Thoracic aorta (tissue), 2 donors: ENCODE measurements around the gene UEVLD. TPM values are rescaled to one million over a fixed set of nuclear protein-coding genes. Genes with fewer than 3 reads are reported as not detected.
A peak's percentile ranks its signal among the peaks of the same experiment; 100 is the strongest.

Source experiments
- ATAC-seq: fragments of 150-250 bp; one replicate; pipeline ENCODE4 v1.8.0; 2017; ENCODE audit warnings: low read depth; ENCODE audit not compliant: insufficient number of reproducible peaks, low FRiP score
- DNase-seq: peaks from one replicate; pipeline ENCODE4 v3.0.0-alpha.2; 2020; ENCODE audit warnings: low spot score
- H3K27ac ChIP-seq, 2 donors: fragments of 200-600 bp; sonication (generic); 1 replicate in 1 of 2; 2 replicates in 1 of 2; pipeline ENCODE4 v1.5.1; 2016; ENCODE audit warnings: mild to moderate bottlenecking in 2 of 2, moderate library complexity in 2 of 2
- H3K27me3 ChIP-seq: fragments of 200-600 bp; sonication (generic); replicated peaks from 2 replicates; pipeline ENCODE4 v1.6.0; 2016; ENCODE audit warnings: mild to moderate bottlenecking; ENCODE audit not compliant: insufficient read depth
- H3K36me3 ChIP-seq: fragments of 200-600 bp; sonication (generic); one replicate; pipeline ENCODE4 v1.5.1; 2016
- H3K4me1 ChIP-seq, 2 donors: fragments of 200-600 bp; sonication (generic); 1 replicate in 1 of 2; 2 replicates in 1 of 2; pipeline versions ENCODE4 v1.5.1 to v1.6.0; 2016; ENCODE audit warnings: low read depth in 2 of 2, mild to moderate bottlenecking in 1 of 2; ENCODE audit not compliant: control insufficient read depth in 1 of 2
- H3K4me3 ChIP-seq: fragments of 200-600 bp; sonication (generic); 2 replicates; pipeline ENCODE4 v1.5.1; 2016; ENCODE audit warnings: mild to moderate bottlenecking
- H3K9me3 ChIP-seq: fragments of 200-600 bp; sonication (generic); 2 replicates; pipeline ENCODE4 v1.5.1; 2016
- CTCF ChIP-seq: fragments of 200-600 bp; sonication (generic); IDR thresholded peaks from one replicate; pipeline ENCODE4 v1.5.1; 2019; ENCODE audit warnings: antibody characterized with exemption
- total RNA-seq, 2 donors: library from RNA; depleted of rRNA; stranded (reverse); fragments of >200 nt; gene quantifications; one replicate each; pipeline versions ENCODE4 v1.1.0 to v1.2.3, GENCODE V29; 2016

The UEVLD gene
- total RNA-seq, 2 donors from 2014 or later = 22.2 to 23.7 TPM

- no peaks in the 10 kb centered on the region for H3K36me3 ChIP-seq
- H3K27ac ChIP-seq = no peak overlapping the region
- DNase-seq (no peak), ATAC-seq (no peak)
- TF ChIP-seq CTCF = no peak
- no peak overlapping the region for H3K4me3 ChIP-seq
- no peaks in the 10 kb centered on the region for H3K9me3 ChIP-seq
- peaks cover 3 to 26% of the 10 kb centered on the region in 2 donors for H3K4me1 ChIP-seq
- no peaks in the 10 kb centered on the region for H3K27me3 ChIP-seq
Observed at GRCh38 chr11:18624161-18624560, 35.6 kb upstream of the UEVLD start.

GRCh38 chr11:18623707-18624106 lies 35.2 kb upstream of the UEVLD start:
- no peaks in the 10 kb centered on the region for H3K27me3 ChIP-seq
- H3K9me3 ChIP-seq = no peaks in the 10 kb centered on the region
- no peak for DNase-seq
- no peak overlapping the region for H3K27ac ChIP-seq
- peaks cover 8 to 31% of the 10 kb centered on the region in 2 donors for H3K4me1 ChIP-seq
- no peak for TF ChIP-seq CTCF
- no peaks in the 10 kb centered on the region for H3K36me3 ChIP-seq
- no peak for ATAC-seq
- H3K4me3 ChIP-seq = no peak overlapping the region

GRCh38 chr11:18618342-18619025 lies 29.9 kb upstream of the UEVLD start:
- no peaks in the 10 kb centered on the region for H3K27me3 ChIP-seq
- no peak for DNase-seq
- no peak for TF ChIP-seq CTCF
- H3K4me1 ChIP-seq = peaks cover 8 to 23% of the 10 kb centered on the region in 2 donors
- peaks cover 21% of the 10 kb centered on the region for H3K36me3 ChIP-seq
- H3K4me3 ChIP-seq = peak overlapping the region; percentile 42
- no peaks in the 10 kb centered on the region for H3K9me3 ChIP-seq
- peak; percentile 33 for ATAC-seq
- H3K27ac ChIP-seq = peak overlapping the region; percentile 73 to 79

GRCh38 chr11:18617688-18618341 lies 29.3 kb upstream of the UEVLD start:
- no peak for TF ChIP-seq CTCF
- Histone ChIP-seq H3K4me3 (peak overlapping the region; percentile 42), H3K4me1 (peaks cover 8 to 23% of the 10 kb centered on the region in 2 donors), H3K36me3 (peaks cover 21% of the 10 kb centered on the region), H3K27me3 (no peaks in the 10 kb centered on the region), H3K27ac (peak overlapping the region; percentile 73 to 79), H3K9me3 (no peaks in the 10 kb centered on the region)
- ATAC-seq = no peak
- DNase-seq = no peak

GRCh38 chr11:18615628-18616392 lies 27.3 kb upstream of the UEVLD start:
- no peak for TF ChIP-seq CTCF
- H3K27me3 ChIP-seq = no peaks in the 10 kb centered on the region
- peaks cover 8 to 23% of the 10 kb centered on the region in 2 donors for H3K4me1 ChIP-seq
- peaks cover 31% of the 10 kb centered on the region for H3K36me3 ChIP-seq
- no peak overlapping the region for H3K4me3 ChIP-seq
- DNase-seq (no peak), ATAC-seq (no peak)
- no peak overlapping the region for H3K27ac ChIP-seq
- no peaks in the 10 kb centered on the region for H3K9me3 ChIP-seq
